GM15510 (cell line): ENCODE results near the gene RAPGEF3.

Experiments
- POLR2A ChIP-seq: IDR thresholded peaks from 3 replicates; pipeline ENCODE4 v1.6.1; 2011; ENCODE audit warnings: borderline replicate concordance; ENCODE audit not compliant: insufficient read length; ENCODE audit errors: extremely low read depth

Gene RAPGEF3

DNA sequence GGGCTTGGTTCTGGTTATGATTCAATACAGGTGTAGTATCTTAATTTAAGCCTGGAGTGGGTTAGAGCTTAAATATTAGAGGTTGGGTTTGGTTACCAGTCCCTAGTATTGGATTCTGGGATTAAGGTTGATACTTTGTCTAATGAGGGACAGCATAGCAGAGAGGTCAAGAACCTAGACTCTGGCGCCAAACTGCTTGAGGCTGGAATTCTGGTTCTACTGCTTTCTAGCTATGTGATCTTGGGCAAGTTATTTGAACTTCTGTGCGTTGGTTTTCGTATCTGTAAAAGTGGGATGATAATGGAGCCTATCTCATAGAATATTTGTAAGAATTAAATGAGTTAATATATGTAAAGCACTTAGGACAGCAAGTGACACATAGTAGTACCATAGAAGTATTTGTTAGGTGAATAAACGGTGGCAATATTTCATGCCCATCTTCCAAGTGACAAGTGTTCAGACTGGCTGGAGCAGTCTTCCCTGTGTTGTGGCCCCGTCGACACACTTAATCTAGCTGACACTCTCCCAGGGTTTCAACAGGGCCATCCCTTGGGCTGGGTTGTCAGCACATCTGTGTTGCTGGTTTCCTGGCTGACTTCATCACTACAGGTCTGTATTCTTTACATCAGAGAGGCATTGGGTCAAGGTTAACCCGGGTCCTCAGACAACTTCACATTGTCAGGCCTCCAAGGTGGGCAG is 36.4 kb downstream of the RAPGEF3 start:
- TF ChIP-seq POLR2A: no peak

DNA sequence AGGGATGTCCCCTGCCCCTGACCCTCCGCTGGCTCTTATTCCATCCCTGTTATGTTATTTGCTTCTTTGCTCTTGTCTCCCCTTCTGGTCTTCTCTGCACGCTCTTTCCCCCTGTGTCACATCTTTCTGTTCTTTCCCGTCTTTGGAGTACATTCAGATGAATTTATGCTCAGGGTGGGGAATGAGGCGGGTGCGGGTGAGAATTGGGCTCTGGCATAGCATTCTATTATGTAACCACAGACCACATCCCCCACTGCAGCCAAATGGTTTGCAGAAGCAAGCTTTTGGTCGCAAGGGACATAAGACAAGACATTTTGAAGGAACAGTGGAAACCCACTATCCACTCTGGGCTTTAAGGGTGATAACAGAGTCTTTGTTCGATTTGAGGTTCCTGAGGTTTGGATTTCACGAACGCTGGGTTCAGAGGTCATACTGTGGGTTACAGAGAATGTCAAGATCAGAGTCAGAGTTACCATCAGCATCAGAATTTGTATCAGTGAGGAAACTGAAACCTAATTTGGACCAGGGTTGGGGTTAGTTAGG is 37.2 kb downstream of the RAPGEF3 start:
- no peak for TF ChIP-seq POLR2A

DNA sequence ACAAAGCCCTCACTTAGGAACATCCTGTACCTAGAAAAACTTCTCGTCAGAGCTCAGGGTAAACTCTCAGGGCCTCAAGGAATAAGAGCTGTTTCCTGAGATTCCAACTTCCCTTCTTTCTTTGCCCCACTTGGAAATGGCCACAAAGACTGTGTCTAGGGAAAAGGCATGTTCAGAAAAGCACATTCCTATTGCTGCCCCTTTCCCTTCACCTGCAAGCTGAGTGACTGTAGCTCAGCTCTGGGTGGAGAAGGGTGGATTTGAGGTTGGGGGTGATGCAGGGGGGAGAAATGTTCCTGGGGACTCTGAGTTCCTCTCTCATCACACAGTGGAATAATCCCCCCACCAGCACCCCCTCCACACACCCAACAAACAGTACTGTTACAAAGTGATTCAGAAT is 40.1 kb downstream of the RAPGEF3 start:
- no peak for TF ChIP-seq POLR2A

DNA sequence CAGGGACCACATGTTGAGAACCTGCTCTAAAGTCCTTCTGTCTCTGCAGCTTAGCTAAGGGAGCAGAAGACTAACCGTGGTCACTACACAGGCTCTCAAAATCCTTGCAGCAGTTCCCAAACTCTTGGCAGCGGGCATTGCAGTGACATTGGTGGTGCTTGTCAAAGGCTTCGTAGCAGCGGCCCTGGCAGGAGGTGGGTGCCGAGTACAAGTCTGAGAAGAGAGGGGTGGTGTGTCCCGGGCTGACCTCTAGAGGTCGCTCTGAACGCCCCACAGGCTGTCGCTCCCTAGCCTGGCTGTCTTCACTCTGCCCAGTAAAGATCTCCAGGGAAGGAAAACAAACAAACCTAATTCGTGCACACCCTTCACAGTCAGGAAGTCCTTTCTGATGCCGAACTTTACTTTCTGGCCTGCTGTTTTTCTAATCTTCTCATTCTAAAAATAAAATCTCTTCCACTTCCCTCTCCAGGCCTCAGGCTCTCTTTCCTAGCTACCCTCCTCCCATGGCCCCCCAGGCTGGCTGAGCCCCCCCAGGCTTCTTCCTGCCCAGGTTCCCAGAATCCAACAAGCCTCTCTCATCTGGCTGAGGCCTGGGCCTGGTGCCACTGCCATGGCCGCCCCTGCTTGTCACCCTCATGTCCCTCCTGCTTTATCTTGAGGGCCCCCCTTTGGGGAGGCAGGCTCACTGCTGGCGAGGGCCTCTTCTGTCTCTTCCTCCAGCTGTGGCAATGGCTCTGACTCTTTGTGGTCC is 41.1 kb downstream of the RAPGEF3 start:
- no peak for TF ChIP-seq POLR2A

DNA sequence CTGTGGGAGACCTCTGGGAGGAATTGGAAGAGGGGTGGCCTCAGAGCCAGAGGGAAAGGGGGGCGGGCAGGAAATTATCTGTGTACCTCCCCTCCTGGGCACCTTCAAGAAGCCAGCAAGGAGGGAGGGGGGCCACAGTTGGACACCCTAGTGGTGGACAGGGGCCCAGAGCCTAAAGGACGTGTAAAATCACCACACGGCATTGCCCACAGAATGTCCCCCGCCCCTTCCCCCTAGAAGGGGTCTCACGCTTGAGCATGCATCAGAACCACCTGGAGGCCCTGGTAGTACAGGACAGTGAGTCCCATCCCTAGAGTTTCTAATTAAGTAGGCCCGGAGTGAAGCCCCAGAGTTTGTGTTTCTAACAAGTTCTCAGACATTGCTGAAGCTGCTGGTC is 41.6 kb downstream of the RAPGEF3 start:
- no peak for TF ChIP-seq POLR2A

DNA sequence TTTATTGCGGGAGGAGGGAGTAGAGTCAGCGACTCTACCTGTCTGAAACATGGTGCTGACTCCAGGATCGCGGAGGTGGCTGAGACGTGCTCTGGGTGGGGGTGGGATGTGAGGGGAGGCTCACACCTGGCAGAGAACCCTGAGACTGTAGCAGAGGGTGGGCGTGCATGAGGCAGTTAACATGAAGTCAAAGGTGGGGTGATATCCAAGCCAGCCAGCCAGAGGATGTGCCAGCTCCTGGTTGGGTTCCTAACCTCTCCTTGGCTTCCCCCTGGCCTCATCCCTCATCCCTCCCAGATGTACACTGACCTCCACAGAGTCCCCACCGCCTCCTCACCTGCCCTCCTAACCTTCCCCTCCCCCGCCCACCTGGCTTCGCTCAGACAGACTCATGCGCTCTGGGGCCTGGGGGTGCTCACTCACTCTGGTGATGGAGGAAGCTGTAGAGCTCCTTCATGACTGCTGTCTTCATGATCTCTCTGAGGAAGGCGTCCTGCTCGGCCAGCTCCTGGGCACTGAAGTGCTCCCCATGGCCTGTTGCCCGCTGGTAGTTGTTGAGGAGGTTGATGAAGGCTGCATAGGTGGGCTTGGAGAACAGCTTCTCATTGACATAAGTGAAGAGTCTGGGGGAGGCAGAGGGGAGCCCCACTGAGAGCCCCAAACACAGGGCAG is 42.7 kb downstream of the RAPGEF3 start:
- TF ChIP-seq POLR2A: no peak

DNA sequence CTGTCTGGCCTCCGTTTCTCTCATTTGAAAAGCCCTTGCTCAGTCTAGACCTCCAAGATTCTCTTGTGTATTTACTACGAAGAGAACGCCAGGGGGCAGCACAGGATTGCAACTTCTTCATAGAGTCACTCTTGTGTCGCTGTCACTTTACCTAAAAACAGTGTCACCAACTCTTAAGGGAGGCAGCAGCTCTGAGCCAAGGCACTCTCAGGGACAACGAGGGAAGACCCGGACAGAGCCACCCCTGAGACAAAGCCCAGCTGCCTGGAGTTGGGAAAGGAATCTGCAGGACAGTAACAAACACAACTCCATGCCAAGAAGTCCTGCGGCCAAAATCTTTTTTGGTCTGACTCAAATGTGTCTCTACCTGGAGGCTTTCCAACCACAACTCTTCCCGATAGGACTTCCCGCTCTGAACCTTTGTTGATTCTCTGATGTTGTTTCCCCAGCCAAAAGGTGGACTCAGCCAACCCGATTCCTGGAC is 43.2 kb downstream of the RAPGEF3 start:
- no peak for TF ChIP-seq POLR2A

DNA sequence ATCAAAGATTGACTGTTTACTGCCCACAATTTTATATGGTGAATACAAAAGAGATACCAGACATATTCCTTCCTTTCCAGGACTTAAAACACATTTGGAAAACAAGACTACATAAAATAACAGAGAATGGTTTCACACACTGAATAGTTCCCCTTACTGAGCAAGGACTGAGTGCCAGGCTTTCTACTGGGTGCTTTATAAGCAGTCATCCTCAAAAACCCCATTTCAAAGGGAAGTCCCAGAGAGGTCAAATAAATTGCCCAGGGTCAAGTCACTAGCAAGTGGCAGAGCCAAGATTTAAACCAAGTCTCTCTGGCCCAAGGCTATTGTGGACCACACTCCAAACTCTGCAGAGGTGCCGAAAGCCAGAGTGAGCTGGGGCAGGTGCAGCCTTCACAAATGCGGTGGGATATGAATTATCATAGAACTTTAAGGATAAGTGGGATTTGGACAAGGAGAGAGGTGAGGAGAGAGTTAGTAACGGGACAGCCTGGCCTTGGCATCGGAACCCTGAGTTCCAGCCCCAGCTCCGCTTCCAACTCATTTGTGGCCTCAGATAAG is 43.8 kb downstream of the RAPGEF3 start:
- TF ChIP-seq POLR2A: no peak

DNA sequence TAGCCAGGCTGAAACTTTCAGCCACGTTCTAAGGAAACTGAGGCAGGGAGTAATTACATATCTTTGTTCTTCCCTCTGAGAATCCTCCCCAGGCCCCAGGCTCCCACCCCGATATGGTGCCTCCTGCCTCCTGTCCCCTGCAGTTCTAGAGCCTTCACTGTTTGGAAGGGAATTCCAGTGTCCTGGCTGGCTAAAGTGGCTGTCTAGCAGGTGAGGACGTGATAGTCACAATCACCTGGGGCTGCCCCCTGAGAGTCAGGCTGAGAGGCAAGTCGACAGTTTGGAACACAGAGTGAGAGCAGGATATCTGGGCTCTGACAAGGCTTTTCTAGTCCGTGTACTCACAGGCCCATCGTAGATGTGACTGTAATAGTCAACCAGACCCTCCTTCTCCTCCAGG is 46.5 kb downstream of the RAPGEF3 start:
- TF ChIP-seq POLR2A: no peak

DNA sequence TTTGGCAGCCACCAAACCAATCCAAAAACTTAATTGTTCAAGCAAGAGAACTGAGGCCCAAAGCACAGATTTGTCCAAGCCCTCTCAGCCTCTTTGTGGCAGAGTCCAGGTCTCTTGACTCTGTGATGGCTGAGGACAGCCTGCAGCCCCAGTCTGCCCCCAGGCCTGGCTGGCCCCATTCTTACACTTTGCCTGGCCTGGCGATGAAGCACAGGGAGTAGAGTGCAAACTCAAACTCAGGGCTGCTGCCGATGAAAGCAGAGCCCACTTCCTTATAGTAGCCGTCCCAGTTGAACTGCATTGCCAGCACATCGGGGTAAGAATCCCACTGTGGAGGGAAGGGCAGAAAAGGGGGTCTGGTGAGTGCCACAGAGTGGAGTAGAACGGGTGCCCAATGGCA is 47.2 kb downstream of the RAPGEF3 start:
- no peak for TF ChIP-seq POLR2A

DNA sequence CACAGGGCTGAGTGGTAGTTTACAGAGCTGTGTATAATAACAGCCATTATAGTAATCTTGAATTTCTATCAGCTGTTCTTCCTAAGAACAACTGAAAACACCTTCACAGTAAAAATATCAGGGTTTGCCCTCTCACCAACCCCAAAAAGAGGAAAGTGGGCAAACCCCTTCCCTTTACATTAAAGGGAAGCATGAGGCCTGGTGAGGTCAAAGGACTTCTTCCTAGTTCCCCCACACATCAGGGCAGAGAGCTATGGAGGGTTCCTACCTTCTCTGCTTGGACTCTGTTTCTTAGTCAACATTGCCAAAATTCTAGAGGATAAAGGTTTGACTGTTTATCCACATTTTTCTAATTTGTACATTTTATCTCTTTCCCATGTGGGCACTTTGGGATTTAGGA is 48.4 kb downstream of the RAPGEF3 start:
- no peak for TF ChIP-seq POLR2A

DNA sequence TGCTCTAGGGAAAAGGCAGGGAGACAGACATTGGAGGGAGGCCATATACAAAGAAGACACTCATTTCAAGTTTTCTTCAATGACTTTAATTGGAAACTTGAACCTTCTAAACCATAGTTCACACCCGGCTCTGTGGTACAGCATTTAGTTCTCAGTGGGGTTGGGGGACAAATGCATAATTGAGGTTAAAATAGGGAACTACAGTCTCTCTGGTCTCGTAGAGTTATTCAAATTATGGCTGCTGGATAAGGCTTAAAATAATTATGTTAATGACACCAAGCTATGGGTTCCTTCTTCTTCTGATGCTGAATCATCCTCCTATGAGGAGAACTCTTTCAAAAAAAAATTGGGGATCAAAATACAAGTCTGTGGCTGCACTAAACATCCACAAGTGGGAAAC is 49.0 kb downstream of the RAPGEF3 start:
- no peak for TF ChIP-seq POLR2A

DNA sequence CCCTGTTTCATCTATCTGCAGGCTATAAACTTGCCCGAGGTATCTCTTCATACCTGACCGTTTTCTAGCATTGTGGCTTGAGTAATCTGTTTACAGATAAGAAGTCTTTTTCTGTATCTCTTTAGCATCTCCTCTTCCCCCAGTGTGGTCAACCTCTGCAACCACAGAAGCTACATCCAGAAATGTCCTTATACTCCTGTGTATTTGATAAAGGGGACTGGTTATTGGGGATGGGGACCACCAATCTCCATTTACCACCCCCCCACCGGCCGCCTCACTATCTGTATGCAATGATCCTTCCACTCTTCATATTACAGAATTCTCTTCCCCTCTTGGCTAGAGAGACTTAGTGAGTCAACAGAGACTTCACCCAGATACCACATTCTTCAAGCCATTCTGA is 49.4 kb downstream of the RAPGEF3 start:
- TF ChIP-seq POLR2A: no peak

DNA sequence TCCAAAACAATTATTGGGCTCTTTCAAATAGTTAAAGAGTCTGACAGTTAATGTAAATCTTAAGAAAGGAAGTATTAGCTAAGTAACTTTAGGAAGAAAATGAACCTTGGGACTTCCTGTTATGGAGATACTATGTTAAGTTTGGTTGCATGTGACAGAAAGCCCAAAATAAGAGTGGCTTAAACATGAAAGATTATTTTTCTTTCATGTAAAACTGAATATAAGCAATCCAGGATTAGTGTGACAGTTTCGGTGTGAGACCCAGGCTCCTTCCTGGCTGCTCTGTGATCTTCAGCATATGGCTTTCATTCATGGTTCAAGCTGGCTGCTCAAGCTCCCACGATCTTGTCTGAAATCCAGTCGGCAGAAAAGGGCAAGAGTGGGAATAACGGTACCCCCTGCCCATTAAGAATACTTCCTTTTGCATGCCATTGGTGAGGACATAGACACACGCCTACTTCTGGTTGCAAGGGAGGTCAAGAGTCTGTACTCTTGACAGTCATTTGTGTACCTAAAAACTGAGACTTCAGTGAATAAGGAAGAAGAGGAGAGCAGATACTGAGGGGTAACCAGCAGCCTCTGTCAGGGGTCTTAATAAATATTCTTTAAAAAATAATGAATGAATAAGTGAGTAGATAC is 50.7 kb downstream of the RAPGEF3 start:
- TF ChIP-seq POLR2A: no peak
